T-helper 1 cell treated with Interleukin-12 subunit alpha and Interleukin-12 subunit beta and Interleukin-4 antibody, amounts not matched to agents 30 μg/mL and 1 μg/mL, for 36 hours (primary cell): ENCODE data around the gene SLC12A7.
"Not testable (repeated sequence)": the region's sequence is repeated elsewhere in the genome, so short reads cannot be mapped to it uniquely, and the experiment has no call there.

Source experiments
- H3K27ac Mint-ChIP-seq: one replicate; pipeline ENCODE4 v1.8.0; 2021; ENCODE audit warnings: mild to moderate bottlenecking, mixed read lengths
- H3K27me3 Mint-ChIP-seq: one replicate; pipeline ENCODE4 v1.8.0; 2021; ENCODE audit warnings: low read depth, mixed read lengths
- H3K36me3 Mint-ChIP-seq: one replicate; pipeline ENCODE4 v1.8.0; 2021; ENCODE audit warnings: low read depth, mixed read lengths
- H3K4me1 Mint-ChIP-seq: one replicate; pipeline ENCODE4 v1.8.0; 2021; ENCODE audit warnings: low read depth, mixed read lengths
- H3K4me3 Mint-ChIP-seq: one replicate; pipeline ENCODE4 v1.8.0; 2021; ENCODE audit warnings: mild to moderate bottlenecking, moderate library complexity, mixed read lengths
- H3K9me3 Mint-ChIP-seq: one replicate; pipeline ENCODE4 v1.8.0; 2021; ENCODE audit warnings: mixed read lengths

The SLC12A7 gene

DNA sequence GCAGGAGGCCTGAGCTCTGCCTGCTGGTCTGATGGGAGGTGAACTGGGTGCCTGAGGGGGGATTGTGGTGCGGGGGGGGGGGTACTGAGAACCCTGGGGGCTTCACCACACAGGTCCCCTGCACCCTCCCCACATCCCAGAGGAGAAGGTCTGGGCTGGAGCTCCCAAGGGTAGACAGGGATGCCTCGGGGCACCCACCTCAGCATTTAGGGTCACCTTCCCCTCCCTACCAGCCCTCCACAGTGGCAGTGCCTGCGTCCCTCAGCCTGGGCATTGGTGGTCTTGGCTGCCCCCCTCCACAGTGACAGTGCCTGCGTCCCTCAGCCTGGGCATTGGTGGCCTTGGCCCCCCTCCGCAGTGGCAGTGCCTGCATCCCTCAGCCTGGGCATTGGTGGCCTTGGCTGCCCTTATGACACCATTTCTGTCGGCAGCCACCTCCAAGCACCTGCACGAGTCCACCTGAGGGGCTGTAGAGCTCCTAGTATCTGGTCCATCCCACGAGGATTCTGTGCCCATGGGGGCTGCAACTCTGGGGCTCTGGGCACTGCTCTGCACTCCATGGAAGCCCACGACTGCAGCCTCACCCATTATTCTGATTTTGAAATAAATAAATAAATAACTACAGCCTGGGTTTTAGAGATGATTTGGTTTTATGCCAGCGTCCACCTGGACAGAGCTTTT, 81.8 kb downstream of the SLC12A7 start:
- H3K27ac Mint-ChIP-seq: no peak overlapping the region
- no peaks in the 10 kb centered on the region for H3K4me1 Mint-ChIP-seq
- H3K36me3 Mint-ChIP-seq: no peaks in the 10 kb centered on the region
- no peaks in the 10 kb centered on the region for H3K9me3 Mint-ChIP-seq
- no peaks in the 10 kb centered on the region for H3K27me3 Mint-ChIP-seq
- H3K4me3 Mint-ChIP-seq: no peak overlapping the region

DNA sequence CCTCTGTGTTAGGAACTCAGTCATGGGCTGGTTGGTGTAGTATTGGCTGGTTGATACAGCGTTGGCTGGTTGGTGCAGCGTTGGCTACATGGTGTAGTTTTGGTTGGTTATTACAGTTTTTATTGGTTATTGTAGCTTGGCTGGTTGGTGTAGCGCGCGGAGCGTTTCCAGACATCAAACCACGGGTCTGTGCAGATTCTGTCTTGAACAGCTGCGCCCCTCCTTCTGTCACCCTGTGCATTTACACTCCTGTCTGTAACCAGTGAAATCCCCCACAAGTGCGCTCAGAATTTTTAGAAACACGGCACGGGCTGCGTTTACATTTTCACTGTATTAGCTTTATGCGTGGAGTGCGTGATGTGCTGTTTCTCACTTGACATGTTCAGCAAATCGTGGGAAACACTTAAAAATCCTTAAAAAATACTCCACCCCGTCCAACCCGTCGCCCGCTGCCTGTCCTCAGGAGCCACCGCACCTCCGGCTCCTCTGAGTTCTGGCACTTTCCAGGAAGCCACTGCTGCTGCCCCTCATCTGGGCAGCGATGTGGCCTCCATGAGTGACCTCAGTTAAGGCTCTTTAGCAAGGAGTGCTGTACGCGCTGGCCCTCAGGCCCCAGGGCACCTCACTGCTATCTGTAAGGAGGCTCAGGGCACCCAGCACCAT, 82.5 kb downstream of the SLC12A7 start:
- Mint-ChIP-seq H3K9me3 (no peaks in the 10 kb centered on the region), H3K27ac (no peak overlapping the region), H3K4me3 (no peak overlapping the region), H3K27me3 (no peaks in the 10 kb centered on the region), H3K36me3 (no peaks in the 10 kb centered on the region), H3K4me1 (no peaks in the 10 kb centered on the region)

DNA sequence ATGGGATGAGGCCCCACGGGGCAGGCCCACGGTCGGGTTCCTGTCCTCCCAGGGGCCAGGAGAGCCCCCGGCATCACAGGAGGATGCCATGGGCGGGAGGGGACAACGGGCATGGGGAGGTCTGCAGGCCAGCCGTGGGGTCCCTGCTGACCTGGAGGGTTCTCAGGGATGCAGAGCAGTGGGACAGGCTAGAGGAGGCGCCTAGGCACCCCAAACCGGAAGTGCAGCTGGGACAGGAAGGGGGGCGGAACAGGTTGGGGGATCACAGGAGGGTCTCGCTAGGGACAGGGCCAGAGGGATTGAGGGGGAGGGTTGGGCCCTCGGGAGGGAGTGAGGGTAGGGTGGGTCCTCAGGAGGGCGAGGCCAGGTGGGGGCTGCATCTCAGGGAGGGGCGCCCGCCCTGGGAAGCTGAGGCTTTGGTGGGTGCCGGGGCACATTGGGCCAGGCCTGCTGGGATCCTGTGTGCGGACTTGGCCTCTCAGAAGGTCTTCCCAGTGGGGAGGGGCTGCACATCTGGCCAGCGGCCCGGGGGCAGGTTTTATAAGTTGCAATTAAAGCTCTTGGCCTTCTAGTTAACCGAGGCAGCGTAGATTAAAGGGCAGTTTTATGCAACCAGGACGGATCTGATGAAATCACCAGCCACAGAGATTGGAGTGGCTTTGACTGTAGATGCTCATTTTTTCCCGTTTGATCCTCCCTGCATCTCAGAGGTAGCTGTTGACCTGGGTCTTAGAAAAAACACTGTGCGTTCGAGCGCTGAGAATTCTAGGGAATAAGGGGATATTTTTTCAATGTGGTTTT, 83.2 kb downstream of the SLC12A7 start:
- Mint-ChIP-seq H3K27me3 (no peaks in the 10 kb centered on the region), H3K4me3 (no peak overlapping the region), H3K27ac (no peak overlapping the region)

DNA sequence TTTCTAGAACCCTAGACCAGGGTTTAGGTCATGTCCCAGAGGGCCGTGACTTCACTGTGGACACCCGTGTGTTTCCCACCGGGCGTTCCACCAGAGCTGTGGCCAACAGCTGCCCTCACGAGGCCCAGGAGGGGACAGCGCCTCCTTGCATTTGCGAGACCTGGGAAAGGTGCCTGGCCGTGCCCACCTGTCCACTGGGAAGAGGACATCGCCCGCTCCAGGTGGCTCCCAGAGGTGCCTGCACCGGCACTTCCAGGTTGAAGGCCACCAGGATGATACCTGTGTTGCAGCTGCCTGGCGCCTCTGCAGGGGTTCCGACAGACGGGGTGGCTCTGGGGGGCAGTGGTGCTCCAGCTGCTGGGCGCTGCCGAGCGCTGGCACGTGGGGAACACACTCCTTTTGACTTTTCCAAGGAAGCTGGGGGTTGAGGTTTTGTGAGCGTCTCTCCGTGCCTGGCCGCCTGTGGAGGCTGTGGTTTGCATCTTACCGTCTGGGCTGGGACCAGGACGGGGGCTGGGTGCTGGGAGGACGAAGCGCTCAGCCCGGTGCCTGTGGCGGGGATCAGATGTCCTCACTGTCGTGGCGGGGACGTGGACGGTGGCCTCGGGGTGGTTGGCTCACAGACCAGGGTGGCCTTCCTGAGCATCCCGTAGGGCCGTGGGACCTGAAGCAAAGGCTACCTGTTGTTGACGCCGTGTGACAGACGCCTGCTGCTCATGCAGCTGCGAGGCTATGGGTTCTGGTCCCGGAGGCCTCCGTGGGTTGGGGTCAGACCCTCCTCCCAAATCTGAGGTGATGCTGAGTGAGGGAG, 84.0 kb downstream of the SLC12A7 start:
- H3K4me3 Mint-ChIP-seq: no peak overlapping the region
- no peak overlapping the region for H3K27ac Mint-ChIP-seq
- H3K4me1 Mint-ChIP-seq: no peaks in the 10 kb centered on the region
- no peaks in the 10 kb centered on the region for H3K9me3 Mint-ChIP-seq
- H3K27me3 Mint-ChIP-seq: no peaks in the 10 kb centered on the region
- H3K36me3 Mint-ChIP-seq: no peaks in the 10 kb centered on the region

More for the DNA sequence above, 83.2 kb downstream of the SLC12A7 start:
- Mint-ChIP-seq H3K9me3 (no peaks in the 10 kb centered on the region), H3K36me3 (no peaks in the 10 kb centered on the region), H3K4me1 (no peaks in the 10 kb centered on the region)

DNA sequence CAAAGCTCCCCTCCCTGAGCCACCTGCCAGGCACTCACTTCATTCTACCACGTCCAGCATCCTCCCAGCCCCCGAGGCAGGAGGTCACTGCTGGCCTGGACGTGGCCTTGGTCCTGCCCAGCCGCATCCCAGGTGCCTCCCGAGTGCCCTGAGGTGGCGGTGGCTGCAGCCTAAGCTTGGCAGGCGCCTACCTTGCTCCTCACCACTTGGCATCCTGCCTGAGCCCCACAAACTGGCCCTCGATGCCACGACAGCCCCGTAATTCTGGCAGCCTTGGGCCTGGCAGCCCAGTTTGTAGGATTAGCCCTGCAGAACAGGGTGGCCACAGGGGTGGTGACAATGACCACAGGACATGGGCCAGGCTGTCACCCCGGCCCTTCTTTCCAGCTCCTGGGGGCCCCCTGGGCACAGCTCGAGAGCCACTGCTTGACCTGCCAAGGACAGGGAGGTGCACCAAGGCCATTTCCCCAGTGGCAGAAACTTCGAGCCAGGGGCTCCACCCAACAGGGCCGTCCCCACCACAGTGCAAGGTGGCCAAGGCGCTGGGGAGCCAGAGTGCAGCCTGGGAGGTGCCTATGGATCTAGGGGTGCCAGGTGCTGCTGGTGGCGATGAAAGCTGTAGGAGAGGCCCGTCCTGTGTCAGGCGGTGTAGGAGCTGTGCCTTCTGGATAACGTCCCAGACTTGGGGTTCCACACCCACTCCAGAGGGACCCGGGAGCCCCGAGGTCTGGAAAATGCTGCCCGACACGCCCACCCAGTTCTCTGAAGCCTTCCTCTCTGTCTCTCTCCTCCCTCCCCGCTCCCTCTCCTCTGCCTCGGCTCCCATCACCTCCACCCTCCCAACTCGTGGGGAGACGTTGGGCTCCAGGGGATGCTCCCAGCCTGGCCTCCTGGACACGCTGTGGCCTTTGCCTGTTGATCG, 84.9 kb downstream of the SLC12A7 start:
- Mint-ChIP-seq H3K9me3 (no peaks in the 10 kb centered on the region), H3K27me3 (no peaks in the 10 kb centered on the region), H3K36me3 (no peaks in the 10 kb centered on the region), H3K27ac (no peak overlapping the region), H3K4me3 (no peak overlapping the region), H3K4me1 (no peaks in the 10 kb centered on the region)

DNA sequence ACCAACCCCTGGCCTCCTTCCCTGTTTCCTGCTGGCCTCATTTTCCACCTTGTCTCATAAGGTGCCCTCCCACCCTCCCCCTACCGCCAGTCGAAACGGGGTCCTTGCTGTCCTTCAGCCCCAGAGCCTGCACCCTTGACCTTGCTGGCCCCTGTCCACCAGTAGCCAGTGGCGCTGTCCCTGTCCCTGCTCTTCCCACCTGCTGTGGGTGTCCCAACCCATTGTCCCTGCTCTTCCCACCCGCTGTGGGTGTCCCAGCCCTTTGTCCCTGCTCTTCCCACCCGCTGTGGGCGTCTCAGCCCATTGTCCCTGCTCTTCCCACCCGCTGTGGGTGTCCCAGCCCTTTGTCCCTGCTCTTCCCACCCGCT, 89.9 kb downstream of the SLC12A7 start:
- H3K4me1 Mint-ChIP-seq, H3K9me3 Mint-ChIP-seq, H3K27ac Mint-ChIP-seq: not testable (repeated sequence)

DNA sequence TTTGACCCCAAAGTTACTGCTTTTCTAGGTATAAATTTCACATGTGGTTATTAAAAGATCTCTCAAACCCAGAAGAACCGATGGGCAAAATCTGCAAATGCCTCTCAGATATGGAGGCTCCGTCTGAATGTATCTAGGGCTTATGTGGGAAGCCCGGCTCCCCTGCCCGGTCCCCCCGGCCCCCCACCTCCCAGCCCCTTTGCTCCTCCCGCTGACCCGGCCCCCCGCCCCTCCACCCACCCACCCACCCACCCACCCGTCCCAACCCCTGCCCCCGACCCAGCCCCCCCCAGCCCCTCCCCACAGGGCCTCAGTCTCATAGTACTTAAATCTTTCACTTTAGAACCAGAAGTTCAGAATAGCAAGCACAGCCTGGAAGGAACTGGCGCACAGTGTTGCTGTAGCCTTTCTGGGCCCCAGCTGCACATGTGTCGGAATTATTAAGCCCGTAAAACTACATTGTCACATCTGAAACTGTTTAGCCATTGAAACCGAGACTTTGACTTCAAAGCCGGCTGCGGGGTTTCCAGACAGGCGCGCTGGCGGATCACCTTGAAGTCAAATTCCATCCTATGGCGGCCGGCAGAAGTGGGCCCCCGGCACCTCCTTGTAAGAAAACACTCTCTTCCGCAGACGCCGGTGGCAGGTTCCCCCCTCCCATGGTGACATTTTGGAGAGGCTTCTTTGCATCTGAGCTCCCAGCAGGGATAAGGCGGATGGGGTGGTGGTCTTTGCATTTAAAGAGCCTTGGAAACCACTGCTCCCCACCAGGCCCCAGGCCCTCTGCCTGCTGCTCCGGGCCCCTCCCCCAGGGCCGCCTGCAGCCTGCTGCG, 90.5 kb downstream of the SLC12A7 start:
- Mint-ChIP-seq H3K4me3 (no peak overlapping the region), H3K27me3 (no peaks in the 10 kb centered on the region), H3K4me1 (no peaks in the 10 kb centered on the region), H3K27ac (no peak overlapping the region), H3K36me3 (no peaks in the 10 kb centered on the region), H3K9me3 (no peaks in the 10 kb centered on the region)

More for the DNA sequence above, 89.9 kb downstream of the SLC12A7 start:
- H3K36me3 Mint-ChIP-seq, H3K4me3 Mint-ChIP-seq, H3K27me3 Mint-ChIP-seq: not testable (repeated sequence)

DNA sequence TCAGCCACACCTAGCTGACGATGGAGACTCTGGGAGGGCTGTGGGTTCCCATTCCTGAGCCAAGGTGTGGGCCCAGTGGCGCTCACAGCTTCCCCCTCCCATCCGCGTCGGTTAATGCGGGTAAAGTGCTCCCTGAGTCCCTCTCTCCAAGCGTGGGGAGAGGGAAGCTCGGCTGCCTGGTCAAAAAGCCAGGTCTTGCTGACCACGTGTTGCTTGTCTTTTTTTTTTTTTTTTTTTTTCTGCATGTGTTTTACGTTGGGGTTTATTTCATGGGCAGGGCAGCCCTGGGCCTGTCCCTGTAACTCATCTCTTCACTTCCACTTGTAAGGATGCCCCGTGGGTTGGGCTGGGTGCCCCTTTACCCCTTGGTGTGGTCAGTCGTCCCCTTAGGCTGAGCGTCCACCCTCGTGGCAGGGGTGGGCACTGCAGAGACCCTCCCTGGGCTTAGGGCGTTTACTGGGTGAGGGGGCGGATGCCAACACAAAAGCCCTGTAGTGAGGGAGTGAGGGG, 91.4 kb downstream of the SLC12A7 start:
- H3K4me1 Mint-ChIP-seq: no peaks in the 10 kb centered on the region
- H3K36me3 Mint-ChIP-seq: no peaks in the 10 kb centered on the region
- H3K27ac Mint-ChIP-seq: no peak overlapping the region
- H3K9me3 Mint-ChIP-seq: no peaks in the 10 kb centered on the region
- H3K27me3 Mint-ChIP-seq: no peaks in the 10 kb centered on the region
- no peak overlapping the region for H3K4me3 Mint-ChIP-seq

DNA sequence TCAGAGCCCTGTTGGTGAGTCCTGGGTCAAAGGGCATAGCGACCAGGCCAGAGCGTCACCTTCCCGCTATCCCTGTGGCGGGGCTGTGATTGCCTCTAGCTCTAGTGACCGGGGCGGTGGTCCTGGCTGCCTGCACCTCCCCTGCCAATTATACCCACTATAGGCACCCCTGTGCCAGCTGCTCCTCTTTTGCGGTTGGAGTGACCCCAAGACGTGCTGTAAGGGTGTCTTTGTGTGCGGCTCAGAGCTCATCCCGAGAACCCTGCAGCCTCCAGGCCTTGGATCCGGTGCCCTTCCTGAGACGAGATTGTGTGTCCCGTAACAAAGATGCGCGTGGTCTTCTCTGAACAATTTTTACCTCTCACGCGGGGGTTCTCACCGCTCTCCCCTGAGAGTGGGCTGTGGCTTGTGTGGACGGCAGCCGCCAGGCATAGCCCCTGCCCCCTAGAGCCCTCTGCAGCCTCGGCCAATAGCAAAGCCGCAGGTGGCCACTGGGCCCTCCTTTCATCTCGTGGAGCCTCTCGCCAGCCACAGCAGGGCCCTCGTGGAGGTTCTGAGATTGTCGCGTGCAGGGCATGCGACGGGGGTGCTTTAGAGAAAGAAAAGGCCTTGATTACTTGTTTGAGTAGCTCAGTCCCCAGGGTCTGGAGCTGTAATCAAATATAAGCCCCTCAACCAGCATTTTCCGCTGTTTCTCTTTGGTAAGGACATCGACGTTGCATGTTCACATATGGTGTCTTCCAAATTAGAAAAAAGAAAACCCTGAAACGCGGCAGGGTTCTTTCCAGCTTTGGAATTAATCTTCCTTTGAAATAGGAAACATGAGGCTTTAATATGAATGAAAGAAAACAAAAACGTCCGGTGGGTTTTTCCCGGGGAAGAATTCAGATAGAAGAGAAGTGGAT, 92.6 kb downstream of the SLC12A7 start:
- no peaks in the 10 kb centered on the region for H3K9me3 Mint-ChIP-seq
- no peaks in the 10 kb centered on the region for H3K36me3 Mint-ChIP-seq
- no peaks in the 10 kb centered on the region for H3K27me3 Mint-ChIP-seq
- H3K4me1 Mint-ChIP-seq: no peaks in the 10 kb centered on the region
- H3K27ac Mint-ChIP-seq: no peak overlapping the region
- no peak overlapping the region for H3K4me3 Mint-ChIP-seq

DNA sequence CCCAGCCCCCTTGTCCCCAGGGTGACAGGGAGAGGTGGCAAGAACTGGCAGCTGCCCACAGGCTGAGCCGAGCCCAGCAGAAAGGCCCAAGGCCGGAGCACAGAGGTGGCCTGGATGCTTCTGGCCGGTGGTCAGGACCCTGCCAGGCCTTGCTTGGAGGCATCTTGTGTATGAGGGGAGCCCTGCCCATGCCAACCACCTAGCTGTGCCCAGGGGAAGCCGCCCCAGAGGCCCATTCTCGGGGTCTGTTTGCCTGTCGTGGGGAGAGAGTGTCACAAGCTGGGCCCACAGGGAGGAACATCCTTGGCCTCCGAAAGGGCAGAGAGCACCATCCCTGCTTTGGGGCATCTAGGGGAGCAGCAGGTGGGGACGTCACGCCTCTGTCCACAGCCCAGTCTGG, 93.3 kb downstream of the SLC12A7 start:
- no peaks in the 10 kb centered on the region for H3K4me1 Mint-ChIP-seq

DNA sequence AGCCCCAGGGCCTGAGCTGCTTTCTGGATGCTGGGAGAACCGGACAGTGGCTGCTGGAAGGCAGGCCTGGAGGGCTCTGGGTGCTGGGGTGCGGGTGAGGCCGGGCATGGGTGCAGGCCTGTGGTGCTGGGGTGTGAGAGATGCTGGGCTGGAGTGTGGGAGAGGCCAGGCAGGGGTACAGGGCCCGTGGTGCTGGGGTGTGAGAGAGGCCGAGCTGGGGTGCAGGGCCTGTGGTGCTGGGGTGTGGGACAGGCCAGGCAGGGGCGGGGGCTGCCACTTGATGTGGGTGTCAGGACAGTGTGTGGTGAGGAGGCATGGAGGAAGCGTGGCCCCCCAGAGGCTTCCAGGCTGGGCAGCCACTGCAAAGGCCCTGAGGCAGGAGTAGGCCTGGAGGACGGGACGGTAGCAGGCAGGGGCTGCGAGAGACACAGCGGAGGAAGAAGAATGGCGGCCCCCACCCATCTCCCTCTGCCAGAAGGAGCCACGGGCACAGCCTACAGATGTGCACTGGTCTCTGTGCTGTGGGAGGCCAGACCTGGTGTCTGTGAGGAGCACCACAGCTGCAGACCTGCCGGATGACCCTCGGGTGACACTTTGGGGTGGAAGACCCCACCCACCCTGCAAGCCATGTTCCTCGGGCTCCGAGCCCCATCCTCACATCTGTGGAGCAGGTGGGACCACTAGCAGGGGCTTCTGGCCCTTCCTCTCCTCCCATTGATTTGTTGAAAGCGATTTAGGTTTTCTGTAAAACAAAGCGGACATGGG, 94.0 kb downstream of the SLC12A7 start:
- Mint-ChIP-seq H3K36me3 (no peaks in the 10 kb centered on the region), H3K9me3 (no peaks in the 10 kb centered on the region), H3K4me3 (no peak overlapping the region), H3K4me1 (no peaks in the 10 kb centered on the region), H3K27me3 (no peaks in the 10 kb centered on the region), H3K27ac (no peak overlapping the region)

More for the DNA sequence above, 93.3 kb downstream of the SLC12A7 start:
- Mint-ChIP-seq H3K9me3 (no peaks in the 10 kb centered on the region), H3K4me3 (no peak overlapping the region), H3K36me3 (no peaks in the 10 kb centered on the region), H3K27ac (no peak overlapping the region), H3K27me3 (no peaks in the 10 kb centered on the region)
